NOMO-1 (cell line): ENCODE results near the gene MAMDC2.
A peak's percentile ranks its signal among the peaks of the same experiment; 100 is the strongest.

Source experiments
- DNase-seq, 2 experiments: peaks; one replicate each; lab custom pipeline; 2025; ENCODE audit not compliant: unreplicated experiment in 2 of 2; lab: John Stamatoyannopoulos, UW

MAMDC2 gene

DNA sequence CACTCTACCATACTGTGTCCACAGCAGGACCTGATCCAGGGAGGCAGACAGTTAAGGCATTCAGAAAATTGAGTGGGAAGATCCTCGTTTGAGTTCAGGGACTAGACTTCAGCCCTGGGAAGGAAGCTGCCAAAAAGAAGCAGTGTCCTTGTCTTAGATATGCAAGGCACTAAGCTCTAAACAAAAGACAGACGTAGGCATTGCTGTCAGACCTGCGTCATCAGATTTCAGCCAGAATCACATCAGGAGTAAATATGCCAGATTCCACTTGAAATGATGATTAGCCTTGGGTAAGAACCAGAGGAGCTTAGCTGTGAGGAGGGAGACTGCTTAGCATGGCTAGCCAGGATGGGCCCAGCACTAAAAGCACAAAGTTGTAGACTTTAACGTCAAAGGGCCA lies 56.7 kb downstream of the MAMDC2 start:
- no peak for DNase-seq

GRCh38 chr9:70101265-70101664 lies 57.6 kb downstream of the MAMDC2 start:
- DNase-seq, result no peak

DNA sequence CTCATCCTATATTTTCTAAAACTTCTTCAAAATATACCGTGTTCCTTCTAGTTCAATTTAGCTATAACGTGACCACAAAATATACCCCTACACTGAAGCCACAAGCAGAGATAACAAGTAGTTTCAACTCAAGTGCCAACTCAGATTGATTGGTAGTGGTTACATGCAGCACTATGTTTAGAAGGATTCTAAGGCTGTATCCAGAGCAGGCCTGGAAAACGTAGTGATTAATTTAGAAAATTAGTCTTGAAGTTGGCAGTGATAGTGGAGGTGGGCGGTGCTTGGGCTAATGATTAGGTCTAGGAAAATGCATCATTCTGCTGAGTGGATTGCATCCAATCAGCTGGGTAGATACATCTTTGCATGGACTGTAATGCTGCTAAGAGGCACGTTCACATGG lies 61.5 kb downstream of the MAMDC2 start:
- no peak for DNase-seq

- no peak for DNase-seq
These were observed 62.9 kb downstream of the MAMDC2 start for GRCh38 chr9:70106571-70106970.

DNA sequence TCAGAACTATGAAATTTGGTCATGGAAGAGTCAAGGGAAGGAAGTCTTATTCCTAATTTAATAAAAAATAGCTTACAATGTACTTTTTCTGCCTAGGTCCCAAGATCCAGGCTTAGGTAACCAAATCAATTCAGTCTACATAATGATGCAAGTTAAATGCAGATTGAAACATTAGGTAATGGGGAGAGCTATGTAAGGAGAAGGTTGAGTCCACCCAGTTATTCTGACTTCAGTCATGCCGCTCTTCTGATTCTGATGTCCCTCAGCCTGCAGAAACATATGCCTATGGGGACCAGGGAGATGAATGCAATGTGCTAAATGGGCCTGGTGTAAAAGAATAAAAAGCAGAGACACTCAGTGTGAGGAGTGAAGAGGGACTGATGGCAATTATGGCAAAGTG lies 63.9 kb downstream of the MAMDC2 start:
- no peak for DNase-seq

GRCh38 chr9:70108181-70108580 lies 64.5 kb downstream of the MAMDC2 start:
- DNase-seq, result no peak

DNA sequence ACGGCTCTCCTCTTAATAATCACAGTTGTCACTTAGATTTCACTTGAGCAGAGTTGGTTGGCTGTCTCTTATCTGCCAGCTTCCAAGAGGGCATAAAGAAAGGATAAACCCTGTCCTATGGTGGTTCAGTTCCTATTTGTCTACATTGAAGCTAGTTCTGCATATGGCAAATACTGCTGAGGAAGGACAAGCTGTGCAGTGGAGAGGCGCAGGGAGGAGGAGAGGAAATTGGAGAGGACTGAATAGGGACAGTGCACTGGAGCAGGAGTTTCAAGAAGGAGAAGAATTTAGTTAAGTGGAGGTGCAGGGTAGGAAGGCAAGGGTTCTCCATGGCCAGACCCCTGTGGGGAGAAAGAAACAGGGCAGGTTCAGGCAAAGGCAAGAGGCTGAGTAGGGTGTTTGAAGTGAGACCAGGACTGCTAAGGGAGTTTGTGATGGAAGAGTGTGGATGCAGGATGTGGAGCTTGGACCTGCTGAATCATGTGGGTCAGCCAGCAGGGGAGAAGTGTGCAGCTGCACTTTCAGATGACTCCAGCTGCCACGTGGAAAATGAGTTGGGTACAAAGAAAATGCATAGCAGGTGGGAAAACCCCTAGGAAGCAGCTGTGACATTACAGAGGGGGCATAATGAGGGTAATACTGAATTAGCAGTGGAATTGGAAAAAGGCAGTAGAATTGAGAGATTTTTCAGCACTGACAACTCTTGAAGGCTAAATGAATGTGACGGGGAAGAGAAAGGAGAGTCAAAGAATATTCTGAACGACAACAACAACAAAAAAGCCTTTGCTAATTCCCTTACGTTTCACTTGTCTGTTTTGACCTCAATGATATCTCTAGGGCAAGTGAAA lies 66.8 kb downstream of the MAMDC2 start:
- DNase-seq, result no peak

DNA sequence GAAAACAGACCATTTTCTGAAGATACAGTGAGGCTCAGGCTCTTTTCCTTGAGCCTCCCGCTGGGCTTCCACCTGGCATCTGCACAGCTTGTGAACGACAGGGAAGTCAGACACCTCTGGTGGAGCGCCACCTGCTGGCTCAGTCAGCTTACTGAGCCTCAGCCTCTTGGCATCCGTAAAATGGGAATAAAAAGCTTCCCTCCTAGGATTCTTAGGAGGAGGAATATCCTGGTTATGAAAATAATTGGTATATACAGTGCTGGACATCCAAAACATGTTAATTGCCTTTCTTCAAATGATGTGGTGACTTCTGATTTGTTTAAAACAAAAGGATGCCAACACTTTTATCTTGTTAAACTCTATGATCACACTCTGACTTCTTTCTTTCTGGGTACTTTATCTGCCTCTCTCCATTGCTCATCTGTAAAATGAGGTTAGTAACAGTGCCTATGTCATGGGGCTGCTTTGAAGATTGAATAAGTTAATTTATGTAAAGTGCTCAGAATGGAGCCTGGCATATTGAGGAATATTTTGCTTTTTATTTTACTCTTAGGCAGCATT lies 67.5 kb downstream of the MAMDC2 start:
- no peak for DNase-seq

- DNase-seq, result no peak
These were observed 68.1 kb downstream of the MAMDC2 start for GRCh38 chr9:70111641-70112236.

DNA sequence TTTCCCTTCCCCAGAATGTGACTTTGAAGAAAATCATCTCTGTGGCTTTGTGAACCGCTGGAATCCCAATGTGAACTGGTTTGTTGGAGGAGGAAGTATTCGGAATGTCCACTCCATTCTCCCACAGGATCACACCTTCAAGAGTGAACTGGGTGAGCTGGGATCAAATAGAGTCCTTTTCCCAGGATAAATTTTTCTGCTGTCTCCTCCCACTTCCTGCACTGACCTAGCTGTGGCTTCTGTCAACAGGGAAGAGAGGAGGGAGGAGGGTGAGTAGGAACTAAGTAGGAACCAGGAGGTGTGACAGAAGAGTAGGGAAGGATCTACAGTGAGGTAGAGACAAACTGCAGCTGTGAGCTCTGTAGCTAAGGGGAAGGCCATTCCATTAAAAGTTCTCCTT lies 69.3 kb downstream of the MAMDC2 start:
- DNase-seq, result no peak

- peak in 1 of 2 experiments; percentile 16 for DNase-seq
These were observed 69.9 kb downstream of the MAMDC2 start for GRCh38 chr9:70113403-70114022.

DNA sequence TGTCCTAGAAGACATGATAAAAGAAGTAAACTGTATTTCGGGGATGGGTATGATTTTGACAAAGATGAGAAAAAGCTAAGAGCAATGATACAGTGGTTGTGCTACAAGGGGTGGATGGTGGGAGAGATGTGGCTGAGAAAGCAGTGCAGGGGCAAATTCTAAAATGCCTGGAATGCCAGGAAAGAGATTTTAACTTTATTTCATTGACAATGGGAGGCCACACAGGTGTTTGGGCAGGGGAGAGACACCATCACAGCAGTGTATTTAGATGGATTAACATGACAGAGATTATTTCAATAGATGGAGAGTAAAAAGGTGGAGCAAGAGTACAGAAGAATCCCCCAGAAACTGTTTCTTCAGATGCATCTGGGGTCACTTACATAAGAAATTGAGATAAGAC lies 71.2 kb downstream of the MAMDC2 start:
- DNase-seq, result no peak

- DNase-seq, result no peak
These were observed 74.2 kb downstream of the MAMDC2 start for GRCh38 chr9:70117835-70118319.

DNA sequence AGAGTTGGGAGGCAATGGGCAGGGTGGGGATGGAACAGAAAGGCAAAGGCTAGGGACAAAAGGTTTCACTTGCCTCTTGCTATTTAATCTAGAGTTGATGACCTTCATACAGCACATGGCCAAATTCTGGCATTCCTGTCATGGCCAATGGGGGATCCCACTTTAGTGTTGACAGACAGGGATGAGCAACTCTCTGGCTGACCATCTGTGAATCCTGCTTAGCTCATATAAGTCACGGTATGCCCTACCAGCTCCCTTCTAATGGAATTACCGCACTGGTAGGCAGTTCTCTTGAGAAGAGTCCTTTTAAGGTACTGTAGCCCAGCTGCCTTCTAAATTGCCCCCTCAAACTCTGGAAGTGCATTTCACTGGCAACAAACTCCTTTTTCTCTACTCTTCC lies 76.1 kb downstream of the MAMDC2 start:
- DNase-seq, result no peak

- no peak for DNase-seq
These were observed 77.3 kb downstream of the MAMDC2 start for GRCh38 chr9:70120834-70121510.

DNA sequence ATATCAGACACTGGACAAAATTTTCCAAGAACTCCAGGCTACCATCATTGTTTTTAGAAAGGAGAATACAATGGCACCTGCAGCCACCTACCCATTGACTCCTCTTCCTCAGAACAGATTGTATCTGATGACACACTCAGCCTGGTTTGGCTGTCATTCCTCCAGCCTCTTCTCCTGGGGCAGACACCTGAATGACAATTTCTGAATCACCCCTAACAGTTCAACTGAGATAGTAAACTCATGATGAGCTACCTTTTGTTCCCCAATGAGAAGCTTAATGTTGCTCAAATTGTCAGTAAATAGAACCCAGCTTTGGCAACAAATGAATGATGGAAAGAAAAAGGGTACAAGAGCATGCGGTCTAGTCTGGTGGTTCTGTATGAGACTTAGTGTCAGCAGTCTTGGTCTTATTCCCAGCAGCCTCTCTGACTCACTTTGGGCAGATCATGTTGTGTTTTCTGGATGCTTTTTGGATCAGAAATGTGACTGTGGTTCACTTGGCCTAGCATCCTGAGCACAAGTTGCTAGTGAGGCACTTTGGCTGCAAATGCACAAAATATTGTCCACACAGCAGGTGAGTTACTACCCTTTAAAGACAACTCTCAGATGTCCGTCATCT lies 78.3 kb downstream of the MAMDC2 start:
- DNase-seq, result no peak

DNA sequence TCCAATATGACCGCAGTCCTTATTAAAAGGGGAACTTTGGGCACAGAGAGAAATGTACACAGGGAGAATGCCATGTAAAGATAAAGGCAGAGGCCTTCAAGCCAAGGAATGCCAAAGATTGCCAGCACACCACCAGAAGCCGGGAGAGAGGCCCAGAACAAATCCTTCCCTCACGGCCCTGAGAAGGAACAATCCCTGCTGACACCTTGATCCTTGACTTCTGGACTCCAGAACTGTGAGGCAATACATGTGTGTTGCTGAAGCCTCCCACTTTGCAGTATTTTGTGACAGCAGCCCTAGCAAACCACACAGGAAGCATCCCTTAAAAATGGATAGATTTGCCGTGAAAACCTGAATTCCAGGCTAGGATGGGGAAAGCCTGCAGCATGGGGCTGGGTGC lies 80.0 kb downstream of the MAMDC2 start:
- DNase-seq, result no peak

GRCh38 chr9:70125621-70126263 lies 82.1 kb downstream of the MAMDC2 start:
- DNase-seq, result no peak

DNA sequence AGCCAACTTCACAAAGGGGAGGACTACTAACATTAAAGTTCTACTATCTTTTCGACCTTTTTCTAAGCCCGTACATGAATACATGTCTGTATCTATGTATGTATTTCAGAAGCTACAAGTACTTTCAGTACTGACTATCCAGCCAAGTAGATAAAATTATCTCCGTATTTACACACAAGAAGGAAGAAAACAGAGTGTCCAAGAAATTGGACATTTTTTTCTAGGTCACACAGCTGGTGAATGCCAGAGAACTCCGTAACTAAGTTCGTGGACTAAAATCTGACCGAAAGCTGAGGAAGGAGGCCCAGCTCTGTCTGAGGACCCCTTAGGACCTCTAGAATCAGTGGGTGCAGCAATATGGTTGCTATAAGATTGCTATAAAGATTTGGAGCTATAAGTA lies 83.4 kb downstream of the MAMDC2 start:
- no peak for DNase-seq
